22Rv1 (cell line): ENCODE measurements around the gene LONRF2.

Experiments used
- ZFX ChIP-seq: fragments of 450-650 bp; IDR thresholded peaks from 2 replicates; pipeline ENCODE4 v1.6.1; 2017; ENCODE audit warnings: antibody characterized with exemption, borderline replicate concordance
- TF ChIP-seq, protein P1 (sequence below): fragments of 450-650 bp; IDR thresholded peaks from 2 replicates; pipeline ENCODE4 v1.5.1; 2017; ENCODE audit warnings: mild to moderate bottlenecking

DNA sequence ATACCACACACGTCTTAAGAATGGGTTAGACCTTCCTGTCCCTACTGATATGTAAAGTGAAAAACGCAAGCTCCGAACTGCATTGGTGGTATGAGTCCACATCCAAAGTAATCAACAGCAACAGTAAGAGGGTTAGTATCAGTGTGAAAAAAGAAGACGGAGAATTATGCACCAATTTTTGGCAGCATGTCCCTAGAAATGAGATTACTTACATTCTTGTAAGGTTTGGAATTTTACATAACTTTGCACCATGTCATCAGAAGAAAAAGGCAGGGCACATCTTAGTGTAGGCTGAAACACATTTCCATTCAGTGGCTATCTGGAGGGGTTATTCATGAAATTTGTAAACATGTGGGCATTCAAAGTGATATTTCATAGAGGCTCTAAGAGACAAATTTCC lies 88.2 kb downstream of the LONRF2 start:
- TF ChIP-seq, protein P1, sequence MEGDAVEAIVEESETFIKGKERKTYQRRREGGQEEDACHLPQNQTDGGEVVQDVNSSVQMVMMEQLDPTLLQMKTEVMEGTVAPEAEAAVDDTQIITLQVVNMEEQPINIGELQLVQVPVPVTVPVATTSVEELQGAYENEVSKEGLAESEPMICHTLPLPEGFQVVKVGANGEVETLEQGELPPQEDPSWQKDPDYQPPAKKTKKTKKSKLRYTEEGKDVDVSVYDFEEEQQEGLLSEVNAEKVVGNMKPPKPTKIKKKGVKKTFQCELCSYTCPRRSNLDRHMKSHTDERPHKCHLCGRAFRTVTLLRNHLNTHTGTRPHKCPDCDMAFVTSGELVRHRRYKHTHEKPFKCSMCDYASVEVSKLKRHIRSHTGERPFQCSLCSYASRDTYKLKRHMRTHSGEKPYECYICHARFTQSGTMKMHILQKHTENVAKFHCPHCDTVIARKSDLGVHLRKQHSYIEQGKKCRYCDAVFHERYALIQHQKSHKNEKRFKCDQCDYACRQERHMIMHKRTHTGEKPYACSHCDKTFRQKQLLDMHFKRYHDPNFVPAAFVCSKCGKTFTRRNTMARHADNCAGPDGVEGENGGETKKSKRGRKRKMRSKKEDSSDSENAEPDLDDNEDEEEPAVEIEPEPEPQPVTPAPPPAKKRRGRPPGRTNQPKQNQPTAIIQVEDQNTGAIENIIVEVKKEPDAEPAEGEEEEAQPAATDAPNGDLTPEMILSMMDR, result no peak
- no peak for TF ChIP-seq ZFX
